ENCODE data around the gene C12orf57. TPM values are rescaled to one million over a fixed set of nuclear protein-coding genes. Genes with fewer than 3 reads are reported as not detected.
A peak's percentile ranks its signal among the peaks of the same experiment; 100 is the strongest.

C12orf57 gene
- total RNA-seq, 1 experiment from 2014 or later = 176 TPM

- no peak for DNase-seq (ENCODE audit: unreplicated experiment)
- H3K4me1 Mint-ChIP-seq (ENCODE audit: insufficient read depth, unreplicated experiment) = peaks cover 47% of the 10 kb centered on the region
- CTCF ChIA-PET = interaction anchor here (0.6 to 8.9 kb wide), 20 partner anchors 9 to 282 kb away, joined by 3 to 114 read pairs (median 5); partner anchors contain the start of genes C12orf57, C1S, RNU7-1 and SPSB2
- H3K27me3 Mint-ChIP-seq (ENCODE audit: insufficient read depth, unreplicated experiment) = no peaks in the 10 kb centered on the region
- H3K4me3 Mint-ChIP-seq (ENCODE audit: unreplicated experiment) = no peak overlapping the region
- intact Hi-C loops (cut with micrococcal nuclease) = no loop called here
- POLR2A ChIA-PET = interaction anchor here (1.5 to 7.8 kb wide), 4 partner anchors 11 to 52 kb away, joined by 4 to 167 read pairs (median 42); partner anchors contain the start of genes C12orf57, RNU7-1, SPSB2 and TPI1
- no peak overlapping the region for H3K27ac Mint-ChIP-seq (ENCODE audit: low read depth, unreplicated experiment)
- H3K9me3 Mint-ChIP-seq (ENCODE audit: unreplicated experiment) = no peaks in the 10 kb centered on the region
- peaks cover 5% of the 10 kb centered on the region for H3K36me3 Mint-ChIP-seq (ENCODE audit: insufficient read depth, unreplicated experiment)
- no TSS peak for BruUV-seq (replicated peaks)
- TF ChIP-seq CTCF (IDR thresholded peaks at IDR 0.05; ENCODE audit: unreplicated experiment) = no peak
Observed at GRCh38 chr12:6923003-6923732, 20.7 kb upstream of the C12orf57 start.

GRCh38 chr12:6923851-6924250 is 20.0 kb upstream of the C12orf57 start:
- Mint-ChIP-seq H3K36me3 (ENCODE audit: insufficient read depth, unreplicated experiment) (peaks cover 5% of the 10 kb centered on the region), H3K4me3 (ENCODE audit: unreplicated experiment) (no peak overlapping the region), H3K27me3 (ENCODE audit: insufficient read depth, unreplicated experiment) (no peaks in the 10 kb centered on the region), H3K4me1 (ENCODE audit: insufficient read depth, unreplicated experiment) (peaks cover 52% of the 10 kb centered on the region), H3K9me3 (ENCODE audit: unreplicated experiment) (no peaks in the 10 kb centered on the region), H3K27ac (ENCODE audit: low read depth, unreplicated experiment) (no peak overlapping the region)
- no peak for TF ChIP-seq CTCF (IDR thresholded peaks at IDR 0.05; ENCODE audit: unreplicated experiment)
- no TSS peak for BruUV-seq (replicated peaks)
- ChIA-PET CTCF (interaction anchor here (0.6 to 8.9 kb wide), 37 partner anchors 9 to 283 kb away, joined by 3 to 114 read pairs (median 4); partner anchors contain the start of genes C12orf57, C1RL, C1S and RNU7-1), POLR2A (interaction anchor here (0.7 to 7.8 kb wide), 9 partner anchors 11 to 189 kb away, joined by 3 to 167 read pairs (median 29); partner anchors contain the start of genes C12orf57, LPCAT3, RNU7-1 and SPSB2)
- intact Hi-C loops (cut with micrococcal nuclease) = loop anchor here (1.0 to 2.0 kb wide), 4 partner anchors 14 to 185 kb away; partner anchors contain the start of gene C1RL
- DNase-seq (ENCODE audit: unreplicated experiment) = no peak

- H3K4me1 Mint-ChIP-seq (ENCODE audit: insufficient read depth, unreplicated experiment) = peaks cover 59% of the 10 kb centered on the region
- peak overlapping the region; percentile 92 for H3K27ac Mint-ChIP-seq (ENCODE audit: low read depth, unreplicated experiment)
- no peak for DNase-seq (ENCODE audit: unreplicated experiment)
- peak overlapping the region; percentile 80 for H3K4me3 Mint-ChIP-seq (ENCODE audit: unreplicated experiment)
- TF ChIP-seq CTCF (IDR thresholded peaks at IDR 0.05; ENCODE audit: unreplicated experiment) = no peak
- CTCF ChIA-PET = interaction anchor here (0.6 to 8.9 kb wide), 27 partner anchors 13 to 640 kb away, joined by 3 to 114 read pairs (median 4); partner anchors contain the start of genes C12orf57, C1RL, LRRC23 and RNU7-1
- H3K36me3 Mint-ChIP-seq (ENCODE audit: insufficient read depth, unreplicated experiment) = peaks cover 11% of the 10 kb centered on the region
- POLR2A ChIA-PET = interaction anchor here (0.6 to 7.8 kb wide), 24 partner anchors 9 to 1146 kb away, joined by 3 to 167 read pairs (median 6); partner anchors contain the start of genes C12orf57, C1RL, CDCA3 and LRRC23
- intact Hi-C loops (cut with micrococcal nuclease) = loop anchor here (2.0 kb wide), 1 partner anchor 184 kb away; the partner anchor contains the start of gene C1RL
- BruUV-seq (replicated peaks) = no TSS peak
- no peaks in the 10 kb centered on the region for H3K27me3 Mint-ChIP-seq (ENCODE audit: insufficient read depth, unreplicated experiment)
- no peaks in the 10 kb centered on the region for H3K9me3 Mint-ChIP-seq (ENCODE audit: unreplicated experiment)
Observed at GRCh38 chr12:6925239-6925539, 18.6 kb upstream of the C12orf57 start.
